OCI-LY3 (cell line): ENCODE data around the gene MPC2.

Source experiments
- H2AFZ ChIP-seq: fragments of 200-600, 300-600 bp; shearing (Covaris generic); 2 replicates; pipeline ENCODE4 v1.6.0; 2014; ENCODE audit warnings: antibody characterized with exemption, low read depth, low read length
- H3K27ac ChIP-seq: fragments of 200-600, 300-600 bp; sonication (generic); 2 replicates; pipeline ENCODE4 v1.5.1; 2014; ENCODE audit warnings: mild to moderate bottlenecking, low read length, moderate library complexity, mixed read lengths
- H3K27me3 ChIP-seq: fragments of 200-600, 300-600 bp; sonication (generic); 2 replicates; pipeline ENCODE4 v1.6.1; 2014; ENCODE audit warnings: low read depth, low read length, mixed read lengths
- H3K36me3 ChIP-seq: fragments of 200-600, 300-600 bp; sonication (generic); replicated peaks from 2 replicates; pipeline ENCODE3; 2014; ENCODE audit warnings: low read depth, low read length, mixed read lengths
- H3K4me1 ChIP-seq: fragments of 300-600, 200-600 bp; sonication (generic); 2 replicates; pipeline ENCODE4 v1.6.1; 2014; ENCODE audit warnings: low read length, mixed read lengths
- H3K4me2 ChIP-seq: fragments of 200-600, 300-600 bp; sonication (generic); 2 replicates; pipeline ENCODE4 v1.6.1; 2014; ENCODE audit warnings: low read length, mixed read lengths
- H3K4me3 ChIP-seq: fragments of 300-600, 200-600 bp; sonication (generic); 2 replicates; pipeline ENCODE4 v1.5.1; 2014; ENCODE audit warnings: antibody characterized with exemption, mild to moderate bottlenecking, low read length, moderate library complexity
- H3K79me2 ChIP-seq: fragments of 300-600, 200-600 bp; shearing (Covaris generic); 2 replicates; pipeline ENCODE4 v1.6.1; 2014; ENCODE audit warnings: mild to moderate bottlenecking, low read length, mixed read lengths
- H3K9ac ChIP-seq: fragments of 300-600, 200-600 bp; shearing (Covaris generic); 2 replicates; pipeline ENCODE4 v1.6.0; 2014; ENCODE audit warnings: mild to moderate bottlenecking, low read length, moderate library complexity
- H3K9me3 ChIP-seq: fragments of 200-600, 300-600 bp; shearing (Covaris generic); 2 replicates; pipeline ENCODE4 v1.6.1; 2014; ENCODE audit warnings: low read length, mixed read lengths; ENCODE audit not compliant: insufficient read depth
- H4K20me1 ChIP-seq: fragments of 200-600, 300-600 bp; sonication (generic); 2 replicates; pipeline ENCODE4 v1.6.1; 2016; ENCODE audit warnings: low read length, mixed read lengths; ENCODE audit not compliant: insufficient read depth
- CTCF ChIP-seq: fragments of 200-600, 300-600 bp; sonication (generic); IDR thresholded peaks from 2 replicates; pipeline ENCODE4 v1.5.1; 2014; ENCODE audit warnings: antibody characterized with exemption, low read length, low read depth
- EZH2phosphoT487 ChIP-seq: fragments of 200-600 bp; shearing (Covaris generic); IDR thresholded peaks from 2 replicates; pipeline ENCODE4 v1.6.1; 2018; ENCODE audit warnings: antibody characterized with exemption, mixed run types, low read depth

MPC2 gene

GRCh38 chr1:167882376-167882775 lies 54.5 kb downstream of the MPC2 start:
- no peak overlapping the region for H3K4me2 ChIP-seq
- TF ChIP-seq EZH2phosphoT487 (no peak), CTCF (no peak)
- no peaks in the 10 kb centered on the region for H3K79me2 ChIP-seq
- no peak overlapping the region for H2AFZ ChIP-seq
- H3K27me3 ChIP-seq = no peaks in the 10 kb centered on the region
- no peaks in the 10 kb centered on the region for H3K4me1 ChIP-seq
- H3K4me3 ChIP-seq = no peak overlapping the region
- H4K20me1 ChIP-seq = no peaks in the 10 kb centered on the region
- H3K36me3 ChIP-seq = no peaks in the 10 kb centered on the region
- no peaks in the 10 kb centered on the region for H3K9me3 ChIP-seq
- no peak overlapping the region for H3K27ac ChIP-seq
- H3K9ac ChIP-seq = no peak overlapping the region

GRCh38 chr1:167881786-167882185 lies 55.1 kb downstream of the MPC2 start:
- Histone ChIP-seq H3K27me3 (no peaks in the 10 kb centered on the region), H3K9me3 (no peaks in the 10 kb centered on the region), H3K4me1 (no peaks in the 10 kb centered on the region), H2AFZ (no peak overlapping the region), H3K9ac (no peak overlapping the region), H3K27ac (no peak overlapping the region), H4K20me1 (no peaks in the 10 kb centered on the region), H3K79me2 (no peaks in the 10 kb centered on the region), H3K36me3 (no peaks in the 10 kb centered on the region), H3K4me2 (no peak overlapping the region), H3K4me3 (no peak overlapping the region)
- no peak for TF ChIP-seq CTCF
- TF ChIP-seq EZH2phosphoT487 = no peak

- Histone ChIP-seq H3K27ac (no peak overlapping the region), H3K9me3 (no peaks in the 10 kb centered on the region), H3K4me1 (no peaks in the 10 kb centered on the region), H3K36me3 (no peaks in the 10 kb centered on the region), H2AFZ (no peak overlapping the region), H3K4me3 (no peak overlapping the region), H3K79me2 (no peaks in the 10 kb centered on the region), H3K4me2 (no peak overlapping the region), H4K20me1 (no peaks in the 10 kb centered on the region), H3K9ac (no peak overlapping the region), H3K27me3 (no peaks in the 10 kb centered on the region)
- no peak for TF ChIP-seq EZH2phosphoT487
- TF ChIP-seq CTCF = no peak
Observed at GRCh38 chr1:167881069-167881468, 55.8 kb downstream of the MPC2 start.

GRCh38 chr1:167880580-167881021 lies 56.3 kb downstream of the MPC2 start:
- Histone ChIP-seq H3K9me3 (no peaks in the 10 kb centered on the region), H2AFZ (no peak overlapping the region), H3K4me1 (no peaks in the 10 kb centered on the region), H4K20me1 (no peaks in the 10 kb centered on the region), H3K27me3 (no peaks in the 10 kb centered on the region), H3K79me2 (no peaks in the 10 kb centered on the region), H3K9ac (no peak overlapping the region), H3K27ac (no peak overlapping the region), H3K4me3 (no peak overlapping the region), H3K36me3 (no peaks in the 10 kb centered on the region), H3K4me2 (no peak overlapping the region)
- no peak for TF ChIP-seq CTCF
- TF ChIP-seq EZH2phosphoT487 = no peak
